NCI-H146 (cell line): Measurements from ENCODE around the gene EEF1E1.

Source experiments
- DNase-seq: peaks from one replicate; lab custom pipeline; 2025; lab: John Stamatoyannopoulos, UW

EEF1E1 gene

DNA sequence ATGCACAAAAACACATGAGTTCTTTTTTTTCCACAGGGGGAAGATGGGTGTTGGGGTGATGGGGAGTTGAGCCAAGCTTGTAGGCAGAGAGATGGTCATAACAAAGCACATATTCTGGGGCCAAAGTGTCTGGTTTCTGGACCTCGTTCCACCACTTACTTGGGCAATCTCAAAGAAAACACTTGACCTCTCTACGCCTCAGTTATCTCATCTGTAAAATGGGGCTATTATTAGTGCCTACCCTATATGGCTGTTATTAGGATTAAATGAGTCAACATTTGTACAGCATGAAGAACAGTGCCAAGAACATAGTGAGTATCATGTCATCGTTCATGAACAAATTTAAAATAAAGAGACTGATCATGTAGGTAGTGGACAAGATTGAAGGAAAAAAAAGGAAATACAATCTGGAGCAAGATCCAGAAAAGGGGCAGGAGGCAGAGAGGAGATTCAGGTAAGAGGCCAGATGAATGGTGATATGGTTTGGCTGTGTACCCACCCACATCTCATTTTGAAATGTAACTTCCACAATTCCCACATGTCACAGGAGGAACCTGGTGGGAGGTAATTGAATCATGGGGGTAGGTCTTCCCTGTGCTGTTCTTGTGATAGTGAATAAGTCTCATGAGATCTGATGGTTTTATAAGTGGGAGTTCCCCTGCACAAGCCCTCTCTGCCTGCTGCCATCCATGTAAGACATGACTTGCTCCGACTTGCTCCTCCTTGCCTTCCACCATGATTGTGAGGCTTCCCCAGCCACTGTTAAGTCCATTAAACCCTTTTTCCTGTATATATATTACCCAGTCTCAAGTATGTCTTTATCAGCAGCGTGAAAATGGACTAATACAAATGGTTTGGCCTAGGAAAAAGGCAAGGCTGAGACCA is 14.2 kb downstream of the EEF1E1 start:
- no peak for DNase-seq

DNA sequence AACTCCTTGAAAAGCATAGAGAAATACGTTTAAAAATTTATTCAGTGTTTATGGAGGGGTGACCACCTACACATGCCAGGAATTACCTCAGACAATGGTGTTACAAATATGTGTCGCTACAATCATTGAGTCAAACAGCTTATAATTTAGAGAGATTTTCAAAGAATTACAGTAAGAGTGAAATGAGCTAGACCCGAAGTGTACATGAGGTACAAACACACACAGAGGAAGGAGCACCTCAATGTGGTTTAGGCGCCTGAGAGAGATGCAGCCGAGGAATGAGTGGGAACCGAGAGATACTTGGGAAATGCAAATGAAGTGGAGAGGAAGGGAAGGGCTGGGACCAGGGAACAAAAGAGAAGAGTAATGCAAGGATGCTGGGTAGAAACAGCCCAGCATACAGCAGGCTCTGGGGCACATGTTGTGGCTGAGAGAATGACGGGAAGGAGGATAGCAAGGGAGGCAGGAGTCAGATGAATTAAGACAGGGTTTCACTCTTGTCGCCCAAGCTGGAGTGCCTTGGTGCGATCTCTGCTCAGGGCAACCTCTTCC is 15.5 kb downstream of the EEF1E1 start:
- no peak for DNase-seq

DNA sequence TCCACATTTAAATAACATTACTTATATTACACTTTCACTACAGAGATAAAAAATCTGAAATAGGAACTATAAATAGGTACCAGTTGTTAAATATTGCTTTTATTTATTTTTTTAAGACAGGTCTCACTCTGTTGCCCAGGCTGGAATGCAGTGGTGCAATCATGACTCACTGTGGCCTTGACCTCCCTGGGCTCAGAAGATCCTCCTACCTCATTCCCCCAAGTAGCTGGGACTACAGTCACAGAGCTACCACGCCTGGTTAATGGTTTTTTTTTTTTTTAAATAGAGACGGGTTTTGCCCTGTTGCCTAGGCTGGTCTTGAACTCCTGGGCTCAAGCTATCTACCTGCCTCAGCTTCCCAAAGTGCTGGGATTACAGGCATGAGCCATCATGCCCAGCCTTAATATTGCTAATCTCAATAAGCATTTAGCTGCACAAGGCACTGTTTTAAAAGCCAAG is 17.3 kb downstream of the EEF1E1 start:
- no peak for DNase-seq

- DNase-seq = no peak
Measured at GRCh38 chr6:8084586-8084985, 17.8 kb downstream of the EEF1E1 start.

GRCh38 chr6:8082954-8083858 is 19.1 kb downstream of the EEF1E1 start:
- peak; percentile 60 for DNase-seq

DNA sequence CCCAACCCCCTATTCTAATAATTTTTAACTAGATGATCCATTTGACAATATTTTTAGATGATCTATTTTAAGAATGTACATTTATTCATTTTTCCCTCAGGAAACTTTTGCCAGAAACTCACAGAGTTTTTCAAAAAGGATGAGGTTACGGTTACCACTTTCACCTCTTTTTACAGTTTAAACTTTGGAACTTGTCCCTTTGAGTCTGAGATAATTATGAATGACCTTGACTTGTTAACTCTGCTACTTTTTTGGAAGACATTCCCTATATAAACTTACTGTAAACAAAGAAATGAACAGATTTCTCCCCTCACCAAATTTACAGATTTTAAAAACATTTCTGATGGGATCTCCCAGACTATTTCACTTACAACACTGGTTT is 19.8 kb downstream of the EEF1E1 start:
- DNase-seq = no peak

DNA sequence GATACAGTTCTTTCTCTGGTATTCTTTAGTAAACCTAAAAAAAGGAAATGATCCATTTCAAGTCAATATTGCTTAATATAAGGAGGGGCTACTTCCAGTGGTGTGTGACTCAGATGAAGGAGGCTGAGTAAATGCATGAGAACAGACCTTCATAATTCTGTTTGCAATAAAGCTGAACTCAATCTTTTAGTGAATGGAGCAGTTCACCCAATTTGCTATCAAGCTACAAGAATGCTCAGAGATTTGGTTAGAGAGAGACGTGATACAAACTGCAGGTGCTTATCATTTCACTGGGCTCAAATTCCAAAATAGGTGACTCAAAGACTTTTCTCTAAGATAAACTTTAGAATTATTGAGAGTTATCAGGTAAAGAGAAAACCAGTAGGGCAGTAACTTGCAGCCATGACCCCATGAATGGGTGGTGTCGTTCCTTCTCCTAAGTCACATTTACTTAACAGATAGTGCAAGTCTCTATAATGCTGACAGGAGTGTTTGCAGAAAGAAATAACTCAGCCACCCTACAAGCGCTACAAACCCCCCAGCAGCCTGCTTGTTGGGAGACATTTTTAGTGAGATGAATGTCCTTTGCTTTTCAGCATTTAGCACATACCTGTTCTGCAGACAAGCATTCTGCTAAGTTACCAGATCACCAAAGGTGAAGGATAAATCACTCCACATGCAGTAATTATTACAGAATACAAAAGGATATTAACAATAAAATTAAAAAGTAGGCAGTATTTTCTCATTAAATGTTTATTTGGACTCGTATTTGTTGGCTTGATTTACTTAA is 21.8 kb downstream of the EEF1E1 start:
- no peak for DNase-seq

DNA sequence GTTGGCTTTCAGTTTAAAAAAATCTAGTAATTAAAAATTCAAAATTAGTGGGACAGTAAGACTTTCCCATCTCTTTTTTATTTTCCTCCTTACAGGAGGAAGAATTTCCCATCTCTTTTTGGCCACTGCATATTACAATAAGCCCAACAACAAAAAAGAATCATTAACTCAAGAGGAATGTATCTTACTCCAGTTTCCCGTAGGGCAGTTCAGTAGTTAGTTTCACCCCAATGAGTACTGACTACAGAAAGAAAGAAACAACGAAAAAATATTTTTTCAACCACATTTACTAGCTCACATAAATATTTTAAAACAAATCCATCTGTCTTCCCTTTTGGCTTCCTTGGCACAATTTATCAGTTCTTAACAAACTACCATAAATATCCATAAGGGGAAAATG is 23.2 kb downstream of the EEF1E1 start:
- no peak for DNase-seq

DNA sequence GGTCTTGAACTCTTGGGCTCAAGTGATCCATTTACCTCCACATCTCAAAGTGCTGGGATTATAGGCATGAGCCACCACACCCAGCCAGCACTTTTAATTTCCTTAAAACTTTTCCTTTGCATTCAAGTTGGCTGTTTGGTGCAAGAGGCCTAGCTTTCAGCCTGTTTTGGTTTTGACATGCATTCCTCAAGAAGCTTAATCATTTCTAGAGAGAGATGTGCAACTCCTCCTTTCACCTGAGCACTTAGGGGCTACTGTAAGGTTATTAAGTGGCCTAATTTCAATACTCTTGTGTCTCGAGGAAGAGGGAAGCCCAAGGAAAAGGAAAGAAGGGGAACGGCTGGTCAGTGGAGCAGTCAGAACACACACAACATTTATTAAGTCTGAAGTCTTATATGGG is 24.4 kb downstream of the EEF1E1 start:
- DNase-seq = no peak

DNA sequence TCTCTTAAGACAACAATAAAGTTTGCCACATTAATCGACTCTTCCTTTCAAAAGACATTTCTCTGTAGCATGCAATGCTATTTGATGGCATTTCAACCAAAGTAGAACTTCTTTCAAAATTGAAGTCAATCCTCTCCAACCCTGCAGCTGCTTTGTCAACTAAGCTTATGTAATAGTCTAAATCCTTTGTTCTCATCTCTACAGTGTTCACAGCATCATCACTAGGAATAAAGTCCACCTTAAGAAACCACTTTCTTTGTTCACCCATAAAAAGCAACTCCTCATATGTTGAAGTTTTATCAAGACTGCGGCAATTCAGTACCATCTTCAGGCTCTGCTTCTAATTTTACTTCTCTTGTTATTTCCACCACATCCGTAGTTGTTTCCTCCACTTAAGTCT is 26.6 kb downstream of the EEF1E1 start:
- DNase-seq = no peak

DNA sequence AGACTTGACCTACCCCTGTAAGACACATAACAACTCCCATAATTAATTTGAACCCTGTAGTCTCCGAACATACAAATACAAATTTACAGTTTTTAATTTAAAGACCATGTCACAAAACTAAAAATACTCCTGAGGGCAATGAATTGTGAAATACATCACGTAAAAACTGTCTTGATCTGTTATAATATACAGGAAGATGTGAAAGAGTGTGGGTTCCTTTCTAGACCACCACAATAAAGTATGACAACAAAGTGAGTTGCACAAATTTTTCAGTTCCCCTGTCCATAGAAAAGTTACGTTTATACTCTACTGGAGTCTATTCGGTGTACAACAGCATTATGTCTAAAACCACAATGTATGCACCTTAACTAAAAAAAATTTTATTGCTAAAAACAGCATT is 27.2 kb downstream of the EEF1E1 start:
- DNase-seq = no peak

DNA sequence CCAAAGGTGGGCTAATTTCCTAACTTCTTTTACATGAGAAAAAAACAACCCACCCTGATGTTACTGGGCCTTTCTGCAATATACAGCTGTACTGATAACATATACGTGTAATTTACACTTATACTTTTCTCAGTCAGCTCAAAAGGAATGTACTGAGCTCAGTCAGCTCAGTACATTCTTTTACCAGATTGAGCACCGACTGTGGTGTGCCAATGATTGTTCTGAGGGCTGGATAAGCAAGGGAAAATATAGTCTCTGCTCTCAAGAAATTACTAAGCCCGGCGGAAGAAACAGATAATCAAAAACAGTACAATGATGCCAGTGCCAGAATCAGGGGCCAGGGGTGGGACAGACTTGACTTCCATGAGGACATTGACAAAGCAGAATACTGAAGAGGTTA is 28.1 kb downstream of the EEF1E1 start:
- no peak for DNase-seq

DNA sequence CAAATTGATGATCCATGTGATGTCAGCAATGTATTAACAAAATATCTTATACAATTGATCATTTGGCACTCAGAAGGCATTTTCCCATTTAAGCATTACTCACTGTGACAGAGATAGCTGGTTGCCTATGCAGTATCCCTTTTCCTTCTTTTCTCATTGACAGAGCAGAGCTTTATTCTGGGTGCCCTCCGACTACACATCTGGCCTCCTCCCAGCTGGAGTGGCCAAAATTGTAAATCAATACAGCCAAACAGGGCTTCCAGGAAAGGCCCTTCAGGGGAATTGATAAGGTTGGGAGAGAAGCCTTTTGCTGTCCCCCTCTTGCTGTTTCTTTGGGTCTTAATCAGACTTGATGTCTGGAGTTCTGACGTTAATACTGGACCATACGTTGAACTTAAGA is 28.6 kb downstream of the EEF1E1 start:
- DNase-seq = no peak

GRCh38 chr6:8070718-8071117 is 31.6 kb downstream of the EEF1E1 start:
- no peak for DNase-seq

- DNase-seq = no peak
Measured at GRCh38 chr6:8069631-8070284, 32.6 kb downstream of the EEF1E1 start.

DNA sequence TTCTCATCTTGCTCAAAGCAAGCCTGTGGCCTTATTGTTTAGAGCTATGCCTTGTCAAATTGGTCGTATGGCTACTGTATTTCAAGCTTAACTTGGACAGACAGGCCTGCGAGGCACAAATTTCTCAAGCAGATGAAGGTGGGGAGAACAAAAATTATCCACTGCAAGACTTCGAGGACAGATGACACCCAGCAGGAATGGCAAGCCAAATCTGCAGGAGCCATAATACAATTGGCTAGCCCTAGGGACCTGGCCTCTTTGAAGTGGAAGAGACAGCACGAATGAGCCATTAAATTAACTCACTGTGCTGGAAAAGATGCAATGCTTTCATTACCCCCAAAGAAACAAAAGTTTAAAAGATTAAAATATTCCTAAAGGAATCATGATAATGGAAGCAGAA is 33.2 kb downstream of the EEF1E1 start:
- no peak for DNase-seq

DNA sequence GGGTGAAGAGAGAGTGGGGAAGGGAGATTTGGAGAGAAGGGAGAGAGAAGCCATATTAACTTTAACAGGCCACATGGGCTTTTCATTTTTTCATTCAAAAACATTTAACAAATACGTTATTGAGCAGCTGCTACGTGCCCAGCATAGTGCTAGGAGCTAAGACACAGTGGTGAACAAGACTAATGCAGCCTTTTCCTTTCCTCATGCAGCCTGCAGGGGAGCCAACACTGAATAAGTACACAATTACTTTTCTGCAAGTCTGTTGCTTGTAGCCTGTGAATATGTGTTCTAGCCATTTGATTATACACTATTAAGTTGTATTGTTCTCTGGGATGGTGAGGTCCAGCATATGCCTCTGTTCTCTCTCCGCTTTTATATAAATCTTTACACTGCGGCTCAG is 36.2 kb downstream of the EEF1E1 start:
- no peak for DNase-seq

- DNase-seq = no peak
Measured at GRCh38 chr6:8065519-8065911, 36.8 kb downstream of the EEF1E1 start.

DNA sequence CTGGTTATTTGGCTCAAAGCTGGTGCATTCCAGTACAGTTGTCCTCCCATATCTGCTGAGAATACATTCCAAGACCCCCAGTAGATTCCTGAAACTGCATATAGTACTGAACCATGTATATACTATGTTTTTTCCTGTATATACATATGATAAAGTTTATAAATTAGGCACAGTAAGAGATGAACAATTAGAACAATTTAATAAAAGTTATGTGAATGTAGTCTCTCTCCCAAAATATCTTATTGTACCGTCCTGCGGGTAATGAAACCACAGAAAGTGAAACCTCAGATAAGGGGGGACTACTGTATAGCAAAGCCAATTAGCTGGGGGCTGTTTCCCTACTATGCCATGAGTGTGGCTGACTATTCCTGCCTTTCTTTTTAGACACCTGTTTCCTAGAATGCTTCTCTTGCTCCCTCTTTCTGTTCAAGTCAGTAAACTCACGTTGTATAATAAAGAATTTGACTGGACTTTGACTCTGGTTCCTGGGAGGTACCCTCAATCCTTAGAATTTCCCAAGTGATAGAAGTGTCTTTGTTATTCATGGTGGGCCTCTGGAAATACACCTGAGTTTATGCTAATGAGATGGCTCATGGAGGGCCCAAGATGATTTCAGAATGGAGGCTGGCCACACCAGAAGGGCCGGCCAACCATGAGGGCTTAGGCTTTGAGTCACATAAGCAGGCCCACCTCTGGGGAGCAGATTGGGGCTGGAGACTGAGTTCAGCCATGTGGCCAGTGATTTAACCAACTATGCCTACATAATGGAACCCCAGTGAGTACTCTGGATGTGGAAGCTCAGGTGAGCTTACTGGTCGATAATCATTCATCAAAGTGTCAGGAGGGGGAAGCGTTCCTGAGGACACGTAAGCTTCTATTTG is 37.5 kb downstream of the EEF1E1 start:
- no peak for DNase-seq
